NCI-H2029 (cell line): ENCODE measurements around the gene SERPIND1.

Experiments
- DNase-seq: peaks from one replicate; lab custom pipeline; 2025; lab: John Stamatoyannopoulos, UW

The SERPIND1 gene

DNA sequence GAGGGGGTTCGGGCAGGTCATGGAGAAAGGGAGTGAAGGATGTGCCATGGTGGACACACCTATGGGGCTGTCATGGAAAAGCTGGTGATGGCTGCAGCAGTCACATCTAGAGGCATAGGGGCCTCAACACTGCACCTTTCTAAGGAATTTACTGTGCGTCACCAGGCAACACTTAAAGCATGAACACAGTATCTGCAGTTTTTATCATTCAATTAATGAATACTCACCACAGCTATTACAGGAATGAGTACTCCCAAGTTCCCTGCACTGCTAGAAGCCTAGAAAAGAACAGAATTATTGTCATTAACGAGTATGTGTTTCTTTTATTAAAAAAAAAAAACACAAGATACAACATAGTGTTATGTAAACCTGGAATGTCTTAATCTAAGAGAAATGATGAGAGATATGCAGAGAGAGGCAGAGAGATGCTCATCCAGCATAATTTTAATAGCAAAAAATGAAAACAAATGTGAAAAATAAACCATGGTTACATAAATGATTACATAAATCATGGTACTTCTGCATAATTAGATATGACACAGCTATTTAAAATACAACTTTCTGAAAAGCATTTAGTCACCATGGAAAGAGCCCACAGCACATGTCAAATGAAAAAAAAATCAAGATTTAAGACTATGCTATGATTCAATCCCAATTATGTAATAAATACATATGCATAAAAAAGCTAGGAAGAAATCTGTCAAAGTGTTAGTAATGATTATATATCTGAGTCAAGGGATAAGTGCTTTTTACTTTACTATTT, 19.2 kb downstream of the SERPIND1 start:
- DNase-seq, result no peak

DNA sequence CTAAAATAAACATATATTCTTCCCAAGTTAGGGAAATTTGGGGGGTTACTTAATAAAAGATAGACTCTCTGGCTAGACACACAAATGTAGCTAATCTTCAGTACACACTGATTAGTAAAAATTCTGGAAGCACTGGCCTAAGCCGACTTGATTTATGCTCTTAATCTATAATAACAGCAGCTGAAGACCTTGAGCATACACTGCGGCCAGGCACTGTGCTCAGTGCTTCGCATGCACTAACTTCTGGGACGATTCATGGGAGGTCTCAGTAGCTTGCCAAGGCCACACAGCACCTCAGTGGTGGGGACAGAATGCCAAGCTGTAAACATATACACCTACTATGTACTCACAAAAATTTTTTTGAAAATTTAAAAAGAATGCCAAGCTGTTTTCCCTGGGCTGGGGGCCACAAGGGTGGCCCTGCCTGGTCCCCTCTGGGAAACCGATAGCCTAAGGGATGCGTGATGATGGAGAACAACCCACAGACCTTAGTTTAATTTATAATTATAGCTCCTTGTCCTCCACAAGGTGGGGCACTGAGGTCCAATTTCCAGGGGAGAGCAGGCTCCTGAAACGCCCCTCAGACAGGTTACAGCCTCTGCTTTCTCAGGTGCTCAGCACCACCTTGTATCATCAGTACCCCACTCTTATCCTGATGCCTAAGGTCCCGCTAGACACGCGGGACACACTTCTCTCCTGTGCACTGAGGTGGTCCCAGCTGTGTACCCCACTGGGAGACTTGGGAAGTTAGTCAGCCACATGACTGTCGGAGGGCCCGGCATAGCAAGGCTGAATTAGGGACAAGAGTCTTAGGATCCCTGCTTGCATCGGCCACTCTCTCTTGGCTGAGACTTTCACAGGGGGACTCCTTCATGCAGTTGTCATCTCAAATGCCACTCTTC, 20.1 kb downstream of the SERPIND1 start:
- DNase-seq, result no peak

DNA sequence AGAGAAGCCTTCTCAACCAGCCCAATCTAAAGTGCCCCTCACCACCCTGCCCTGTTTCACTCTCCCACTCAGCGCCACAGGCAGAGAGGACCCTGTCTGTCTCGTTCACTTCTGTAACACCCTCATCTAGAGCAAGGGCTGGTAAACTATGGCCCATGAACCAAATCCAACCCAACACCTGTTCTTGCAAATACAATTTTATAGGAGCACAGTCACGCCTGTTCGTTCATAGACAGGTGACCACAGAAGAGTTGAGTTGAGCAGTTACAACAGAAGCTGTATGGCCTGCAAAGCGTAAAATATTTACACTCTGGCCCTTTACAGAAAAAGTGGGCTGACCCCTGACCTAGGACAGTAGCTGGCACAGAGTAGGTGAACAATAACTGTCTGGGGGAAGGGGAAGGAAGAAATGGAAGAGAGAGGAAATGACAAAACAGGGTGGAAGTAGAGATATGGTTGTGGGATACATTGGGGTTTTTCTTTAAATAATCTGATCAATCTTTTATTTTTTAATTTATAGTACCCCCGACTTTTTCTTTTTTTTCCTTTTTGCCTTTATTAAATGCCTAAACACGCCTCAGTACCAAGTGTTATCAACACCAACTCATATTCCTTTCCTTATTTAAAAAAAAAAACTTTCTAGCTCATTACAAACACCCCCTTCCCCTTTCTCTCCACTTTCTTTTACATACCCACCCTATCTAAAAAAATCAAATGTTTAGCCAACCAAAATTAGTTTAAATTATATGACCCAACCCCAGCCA, 20.9 kb downstream of the SERPIND1 start:
- DNase-seq, result no peak

DNA sequence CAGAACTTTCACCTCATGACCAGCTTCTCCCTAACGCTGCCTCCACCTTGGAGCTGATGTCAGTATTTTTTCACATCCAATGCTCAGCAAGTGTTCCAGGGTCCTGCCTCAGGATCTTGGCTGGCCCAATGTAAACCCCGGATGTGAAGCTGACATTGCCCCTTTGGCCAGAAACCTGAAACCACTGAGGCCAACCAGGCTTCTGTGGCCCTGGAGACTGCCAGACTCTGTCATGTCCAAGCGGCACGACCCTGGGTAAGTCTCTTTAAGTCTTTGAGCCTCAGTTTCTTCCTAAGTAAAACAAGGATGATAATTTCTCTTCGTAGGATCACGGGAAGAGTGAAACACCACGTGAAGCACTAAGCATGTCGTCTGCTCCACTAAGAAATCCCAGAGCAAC, 22.8 kb downstream of the SERPIND1 start:
- no peak for DNase-seq

DNA sequence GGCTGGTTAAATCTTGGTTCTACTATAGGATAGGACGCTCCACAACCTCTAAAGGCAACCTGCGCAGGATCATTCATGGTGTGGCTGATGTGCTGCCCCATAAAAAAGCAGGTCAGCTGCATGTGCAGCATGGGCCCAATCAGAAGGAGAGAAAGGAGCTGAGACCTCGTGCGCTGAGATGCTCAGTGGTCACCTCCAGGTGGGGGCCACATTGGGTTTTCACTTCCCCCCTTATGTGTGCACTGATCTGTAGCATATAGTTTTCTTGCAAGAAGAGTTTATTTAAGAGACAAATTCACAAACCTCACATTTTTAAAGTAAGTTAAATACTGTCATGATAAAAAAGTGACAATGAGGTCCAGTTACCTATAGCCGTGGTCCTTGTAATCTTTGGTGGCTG, 24.3 kb downstream of the SERPIND1 start:
- DNase-seq, result no peak

DNA sequence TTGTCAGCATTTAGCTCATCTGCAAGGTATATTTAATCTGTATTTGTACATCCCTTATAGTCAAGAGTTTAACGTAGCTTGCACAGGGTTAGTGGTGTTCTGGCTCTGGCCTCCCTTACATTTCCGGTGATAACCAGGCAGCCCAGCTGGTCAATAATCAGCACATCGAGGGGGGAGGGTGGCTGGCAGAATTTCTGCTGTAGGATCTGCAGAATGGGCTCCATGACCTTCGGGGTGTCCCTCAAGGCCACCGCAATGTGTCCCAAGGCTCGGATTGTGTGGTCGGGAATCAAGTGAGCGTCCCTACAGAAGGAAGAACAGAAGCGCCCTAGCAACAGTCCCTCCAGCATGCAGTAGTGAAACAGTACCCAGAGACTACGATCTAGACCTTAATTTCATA, 25.1 kb downstream of the SERPIND1 start:
- no peak for DNase-seq

DNA sequence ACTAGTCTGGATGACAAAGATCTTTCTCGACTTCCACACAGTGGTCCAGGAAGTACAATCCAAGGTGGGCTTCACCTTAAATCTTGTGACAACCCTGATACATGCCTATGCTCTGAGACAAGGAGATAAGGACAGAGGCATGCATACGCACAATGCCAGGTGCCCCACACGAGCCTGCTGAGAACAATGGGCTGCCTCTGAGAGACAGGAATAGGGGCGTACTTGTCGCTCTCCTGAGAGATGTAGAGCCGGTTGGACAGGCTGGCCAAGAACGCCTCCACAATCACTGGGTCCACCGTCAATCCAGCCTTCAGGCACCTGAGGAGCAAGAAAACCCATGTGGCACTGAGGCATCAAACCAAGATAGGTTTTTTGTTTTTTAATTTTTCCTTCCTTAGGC, 25.5 kb downstream of the SERPIND1 start:
- DNase-seq, result no peak

DNA sequence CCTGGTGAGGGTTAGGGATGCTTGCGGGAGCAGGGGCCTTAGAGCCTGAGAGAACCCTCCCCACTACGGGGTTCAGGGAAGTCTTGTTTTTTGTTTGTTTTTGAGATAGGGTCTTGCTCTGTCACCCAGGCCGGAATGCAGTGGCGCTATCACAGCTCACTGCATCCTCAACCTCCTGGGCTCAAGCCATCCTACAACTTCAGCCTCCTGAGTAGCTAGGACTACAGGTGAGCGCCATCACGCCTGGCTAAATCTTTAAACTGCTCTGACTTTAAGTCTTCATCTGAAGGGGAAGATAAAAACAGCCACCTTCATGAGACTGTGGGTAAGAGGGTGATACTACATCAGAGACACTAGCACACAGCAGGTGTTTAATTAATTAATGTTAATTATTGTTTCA, 28.5 kb downstream of the SERPIND1 start:
- no peak for DNase-seq

DNA sequence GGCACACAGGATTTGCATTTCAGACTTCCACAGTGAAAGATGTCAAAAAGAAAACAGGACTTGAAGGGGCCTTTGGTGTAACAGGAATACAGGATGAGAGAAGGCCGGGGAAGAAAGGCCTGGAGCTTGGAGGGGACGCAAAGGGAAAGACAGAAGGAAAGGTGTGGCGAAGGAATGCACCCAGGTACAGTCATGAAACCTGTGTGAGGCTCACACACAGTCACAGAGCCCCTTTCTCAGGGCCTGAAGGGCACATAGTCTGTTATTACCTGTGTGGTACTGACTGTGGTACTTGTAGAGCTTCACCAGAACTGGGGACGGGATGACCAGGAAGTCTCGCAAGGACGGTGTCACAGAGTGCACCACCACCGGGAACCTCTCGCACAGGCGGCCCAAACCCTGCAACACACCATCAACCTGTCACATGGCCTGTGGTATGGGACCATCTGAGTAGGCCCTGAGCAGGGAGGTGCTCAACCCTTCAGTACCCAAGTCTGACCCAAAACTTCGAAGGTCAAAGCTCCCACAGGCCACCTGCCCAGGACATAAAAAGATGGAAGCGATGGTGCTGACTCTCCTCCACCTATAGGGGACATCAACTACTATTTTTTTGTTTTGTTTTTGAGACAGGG, 29.1 kb downstream of the SERPIND1 start:
- no peak for DNase-seq

DNA sequence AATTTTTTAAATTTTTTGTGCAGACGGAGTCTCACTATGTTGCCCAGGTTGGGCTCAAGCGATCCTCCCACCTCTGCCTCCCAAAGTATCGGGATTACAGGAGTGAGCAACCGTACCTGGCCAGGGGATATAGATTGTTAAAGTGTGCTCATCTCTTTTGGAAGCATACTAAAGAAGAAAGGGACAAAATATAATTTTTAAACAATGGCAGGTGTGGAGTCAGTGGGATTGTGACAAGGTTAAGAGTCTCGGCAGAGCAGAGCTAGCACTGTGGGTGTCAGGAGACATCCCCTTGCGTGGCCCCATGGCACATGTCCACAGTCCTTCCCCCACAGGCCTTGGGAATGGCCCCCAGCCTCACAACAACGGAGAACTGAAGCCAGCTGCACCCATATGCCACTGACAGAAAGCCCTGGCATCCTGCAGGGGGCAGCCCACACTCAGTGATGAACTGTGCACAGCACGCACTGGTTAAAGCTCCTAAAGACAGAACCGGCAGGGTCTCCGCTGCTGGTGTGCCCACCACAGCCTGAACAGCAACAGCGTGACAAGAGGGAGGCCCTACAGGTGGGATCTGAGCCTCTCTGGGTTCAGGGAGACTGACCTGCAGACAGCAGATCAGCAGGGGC, 29.9 kb downstream of the SERPIND1 start:
- no peak for DNase-seq

DNA sequence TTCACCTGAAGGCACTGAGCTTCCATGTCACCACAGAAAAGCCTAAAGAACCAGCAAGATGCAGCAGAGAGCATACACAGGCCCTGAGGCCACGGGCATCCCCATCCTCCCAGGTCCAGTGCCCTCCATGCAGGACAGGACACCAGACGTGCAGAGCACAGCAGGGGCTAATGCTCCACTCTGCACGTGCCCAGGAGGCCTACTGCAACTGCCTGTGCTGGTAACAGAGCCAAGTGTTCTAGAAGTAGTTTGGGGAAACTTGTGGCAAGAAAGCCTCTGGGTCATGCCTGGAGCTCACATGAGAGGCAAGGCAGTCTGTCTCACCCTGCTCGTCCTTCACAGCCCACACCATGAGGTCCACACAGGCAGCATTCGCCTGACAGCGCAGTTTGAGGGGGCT, 30.7 kb downstream of the SERPIND1 start:
- no peak for DNase-seq

DNA sequence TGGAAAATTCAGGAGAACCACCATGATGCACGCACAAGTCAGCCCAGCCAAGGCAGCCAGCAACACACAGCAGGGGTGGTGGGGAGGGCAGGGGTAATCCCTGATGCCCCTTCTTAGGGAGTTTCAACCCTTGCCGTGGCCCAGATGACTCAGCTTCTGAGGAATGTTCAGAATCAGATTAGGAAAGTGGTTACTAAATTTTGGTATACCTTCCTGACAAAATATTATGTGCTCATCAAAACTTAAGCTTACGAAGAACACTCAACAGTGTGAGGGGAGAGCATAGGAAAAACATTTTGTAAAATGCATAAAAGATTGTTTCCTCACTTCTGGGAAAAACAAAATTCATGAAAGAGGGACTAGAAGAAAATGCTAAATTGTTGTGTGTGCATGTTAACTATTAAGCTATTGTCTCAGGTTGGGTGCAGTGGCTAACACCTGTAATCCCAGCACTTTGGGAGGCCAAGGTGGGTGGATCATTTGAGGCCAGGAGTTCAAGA, 32.1 kb downstream of the SERPIND1 start:
- DNase-seq, result no peak

DNA sequence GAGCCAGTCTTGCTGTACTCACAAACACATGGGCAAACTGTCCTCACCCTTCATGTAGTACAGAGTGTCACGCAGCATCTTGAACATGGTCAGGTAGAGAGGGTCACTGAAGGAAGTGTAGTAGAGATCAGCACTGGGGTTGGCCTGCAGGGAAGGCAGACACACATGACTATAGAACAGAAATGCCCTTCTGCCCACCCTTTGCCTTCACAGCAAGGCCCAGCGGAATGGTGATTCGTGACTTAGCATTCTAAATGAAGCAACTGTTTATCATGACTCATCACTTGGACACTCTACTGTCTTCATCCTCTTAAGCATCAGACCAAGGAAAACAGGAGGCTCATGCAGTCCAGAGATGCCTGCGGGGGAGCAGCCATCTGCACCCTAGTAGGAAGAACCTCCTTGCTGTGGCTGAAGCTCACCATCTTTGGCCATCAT, 33.4 kb downstream of the SERPIND1 start:
- no peak for DNase-seq

DNA sequence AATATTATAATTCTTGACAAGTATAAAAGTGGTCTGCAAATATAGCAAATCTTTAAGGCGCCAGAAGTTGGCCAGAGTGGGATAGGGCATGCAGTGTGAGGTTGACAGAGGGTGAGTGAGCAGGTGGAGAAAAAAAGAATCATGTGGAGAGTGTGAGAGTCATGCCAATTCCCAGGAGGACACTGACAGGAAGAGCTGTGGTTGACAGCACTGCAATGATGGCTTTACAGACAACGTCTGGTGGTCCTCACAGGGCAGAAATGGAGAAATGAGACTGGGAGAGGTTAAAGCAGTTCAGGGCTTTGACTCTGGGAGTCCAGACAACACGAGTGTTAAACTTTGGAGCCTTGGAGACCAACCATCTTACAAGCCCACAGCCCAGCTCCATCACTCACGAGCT, 34.9 kb downstream of the SERPIND1 start:
- DNase-seq, result no peak

DNA sequence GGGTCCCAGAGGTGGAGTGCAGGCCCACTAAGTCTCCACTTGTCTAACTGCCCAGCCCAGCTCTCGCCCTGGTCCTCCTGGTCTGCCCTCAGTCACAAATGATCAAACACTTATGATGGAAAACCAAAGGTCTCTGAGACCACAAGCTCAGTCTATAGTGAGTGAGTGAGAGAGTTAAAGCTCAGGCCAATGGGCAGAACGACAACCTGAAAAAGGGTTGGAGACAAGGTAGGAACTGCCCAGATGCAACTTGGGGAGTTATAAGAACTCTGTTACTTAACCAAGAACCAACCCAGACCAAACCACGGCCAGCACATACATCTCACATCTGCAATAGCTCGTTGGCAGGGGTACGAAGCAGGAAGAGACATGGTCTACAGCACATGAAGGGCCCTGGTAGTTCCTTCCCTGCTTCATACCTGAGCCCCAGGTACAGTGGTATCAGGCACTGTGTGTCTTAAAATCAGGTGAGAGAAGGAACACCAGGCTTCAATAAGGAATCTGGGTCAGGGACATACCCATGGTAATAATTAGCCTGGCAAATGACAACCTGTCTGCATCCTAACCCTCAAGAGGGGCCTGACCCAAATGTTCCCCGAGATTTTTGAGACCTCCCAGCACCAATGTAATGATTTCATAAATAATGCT, 35.7 kb downstream of the SERPIND1 start:
- no peak for DNase-seq

DNA sequence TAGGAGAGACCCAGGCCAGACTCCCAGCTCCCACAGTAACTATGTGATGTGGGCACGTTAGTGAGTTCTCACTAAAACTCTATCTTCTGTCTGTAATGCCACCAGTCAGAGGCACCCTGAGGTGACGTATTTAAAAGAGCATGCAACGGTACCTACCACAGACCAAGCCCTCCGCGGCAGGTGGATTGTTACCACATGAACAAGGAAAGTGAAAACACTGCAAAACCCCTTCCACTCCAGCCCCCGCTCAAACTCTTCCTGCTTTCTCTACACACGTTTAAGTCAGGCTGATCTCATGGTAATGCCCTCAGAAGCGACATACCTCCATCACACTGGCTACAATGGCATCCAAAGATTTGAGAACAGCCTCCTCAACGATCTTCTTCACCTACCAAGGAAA, 36.7 kb downstream of the SERPIND1 start:
- no peak for DNase-seq

DNA sequence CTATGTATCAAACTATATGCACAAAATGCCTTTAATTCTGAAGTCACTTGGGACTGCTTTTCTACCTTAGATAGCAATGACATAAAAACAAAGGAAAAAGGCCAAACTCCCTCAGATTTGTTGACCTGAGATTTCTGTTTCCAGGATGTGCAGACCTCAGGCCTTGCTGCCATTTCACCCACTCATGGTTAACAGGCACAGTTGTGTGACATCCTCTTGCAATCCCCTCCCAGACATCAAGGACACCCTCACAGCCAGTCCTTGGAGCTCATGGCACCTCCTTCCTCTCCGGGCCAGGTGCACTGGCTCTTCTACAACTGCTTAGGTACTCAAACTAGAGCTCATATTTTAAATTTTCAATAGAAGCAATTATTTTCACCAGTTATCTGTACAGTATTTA, 37.3 kb downstream of the SERPIND1 start:
- no peak for DNase-seq

DNA sequence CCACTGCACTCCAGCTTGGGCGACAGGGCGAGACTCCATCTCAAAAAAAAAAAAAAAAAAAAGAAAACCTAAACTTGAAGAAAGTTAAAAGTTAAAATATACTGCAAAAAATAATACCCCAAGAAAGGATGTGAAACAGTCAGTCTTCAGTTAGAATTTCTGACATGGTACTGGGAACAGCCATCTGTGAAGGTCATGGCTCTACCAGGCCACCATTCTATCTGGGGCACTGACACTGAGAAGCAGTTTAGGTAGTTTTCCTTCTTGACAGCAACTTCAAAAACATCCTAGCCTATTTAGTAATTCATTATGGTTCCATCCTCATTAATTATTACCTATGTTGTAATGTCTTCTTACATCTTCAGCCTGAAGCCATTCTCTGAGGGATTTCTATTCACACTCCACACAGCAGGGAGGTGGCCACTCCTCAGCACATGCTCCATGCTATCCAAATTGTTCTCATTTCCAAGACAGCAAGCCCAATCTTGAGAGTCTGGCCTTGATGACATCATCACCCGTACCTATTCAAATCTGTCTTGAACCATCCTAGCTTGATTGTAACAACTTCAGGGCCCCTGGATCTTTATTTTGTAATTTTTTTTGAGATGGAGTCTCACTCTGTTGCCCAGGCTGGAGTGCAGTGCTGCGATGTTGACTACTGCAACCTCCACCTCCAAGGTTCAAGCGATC, 38.2 kb downstream of the SERPIND1 start:
- no peak for DNase-seq

DNA sequence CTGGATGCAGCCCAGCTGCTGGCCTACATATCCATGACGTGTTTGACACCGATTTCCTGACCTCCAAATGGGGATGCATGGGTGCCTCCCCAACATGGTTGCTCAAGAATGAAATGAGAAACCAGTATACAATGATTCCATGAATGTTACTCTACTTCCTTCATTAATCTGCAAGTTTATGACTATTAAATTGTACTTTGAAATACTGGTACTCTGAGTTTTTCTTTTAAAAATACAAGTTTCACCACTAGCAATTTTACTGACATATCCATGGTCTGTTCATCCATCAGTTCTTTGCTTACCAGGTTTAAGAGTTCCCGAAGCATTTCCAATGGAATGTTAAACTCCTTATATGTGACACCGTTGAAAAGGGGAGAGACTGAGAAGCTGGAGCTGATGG, 39.1 kb downstream of the SERPIND1 start:
- DNase-seq, result no peak

DNA sequence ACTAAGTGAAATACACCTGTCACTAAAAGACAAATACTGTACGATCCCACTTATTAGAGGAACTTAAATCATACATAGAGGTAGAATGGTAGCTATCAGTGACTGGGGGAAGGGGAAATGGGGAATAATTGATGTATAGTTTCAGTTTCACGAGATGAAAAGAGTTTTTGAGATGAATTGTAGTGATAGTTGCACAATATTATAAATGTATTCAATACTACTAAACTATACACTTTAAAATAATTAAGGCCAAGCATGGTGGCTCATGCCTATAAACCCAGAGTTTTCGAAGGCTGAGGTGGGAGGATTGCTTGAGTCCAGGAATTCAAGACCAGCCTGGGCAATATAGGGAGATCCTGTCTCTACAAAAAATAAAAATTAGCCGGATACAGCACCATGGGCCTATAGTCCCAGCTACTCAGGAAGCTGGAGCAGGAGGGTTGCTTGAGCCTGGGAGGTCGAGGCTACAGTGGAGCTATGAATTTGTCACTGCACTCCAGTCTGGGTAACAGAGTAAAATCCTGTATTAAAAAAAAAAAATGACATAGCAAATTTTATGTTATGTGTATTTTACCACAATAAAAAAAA, 40.4 kb downstream of the SERPIND1 start:
- no peak for DNase-seq
